ENCODE data around the gene CPSF7. TPM values are rescaled to one million over a fixed set of nuclear protein-coding genes. Genes with fewer than 3 reads are reported as not detected.
"Not testable (repeated sequence)": the region's sequence is repeated elsewhere in the genome, so short reads cannot be mapped to it uniquely, and the experiment has no call there.

Gene CPSF7
- total RNA-seq, 1 donor from 2014 or later: 63.2 TPM

- Histone ChIP-seq H3K4me2 (ENCODE audit: low read length) (no peak overlapping the region), H3K79me2 (ENCODE audit: insufficient read depth, low read length) (peaks cover 84% of the 10 kb centered on the region), H3K36me3 (ENCODE audit: insufficient read depth, low read length) (peaks cover 32% of the 10 kb centered on the region), H3K4me1 (ENCODE audit: insufficient read depth, low read length) (no peaks in the 10 kb centered on the region), H3K27ac (ENCODE audit: low read depth, low read length) (no peak overlapping the region), H3K27me3 (ENCODE audit: insufficient read depth, low read length) (no peaks in the 10 kb centered on the region), H3K9ac (ENCODE audit: low read length) (no peak overlapping the region), H3K4me3 (ENCODE audit: insufficient read depth, low read depth, low read length) (no peak overlapping the region), H4K20me1 (ENCODE audit: insufficient read depth, low read length) (peaks cover 76% of the 10 kb centered on the region), H3K9me3 (ENCODE audit: insufficient read depth, low read depth, low read length) (no peaks in the 10 kb centered on the region), H2AFZ (ENCODE audit: low read depth, low read length) (no peak overlapping the region)
- Mint-ChIP-seq H3K27me3 (ENCODE audit: low read depth, unreplicated experiment) (no peaks in the 10 kb centered on the region), H3K36me3 (ENCODE audit: low read depth, unreplicated experiment) (peaks cover 19% of the 10 kb centered on the region), H3K4me1 (ENCODE audit: low read depth, unreplicated experiment) (peaks cover 5% of the 10 kb centered on the region), H3K9me3 (ENCODE audit: unreplicated experiment) (no peaks in the 10 kb centered on the region), H3K27ac (ENCODE audit: unreplicated experiment) (no peak overlapping the region), H3K4me3 (ENCODE audit: unreplicated experiment) (no peak overlapping the region)
- FAIRE-seq (no peak), DNase-seq (ENCODE audit: low read depth) (no peak)
- no peak for TF ChIP-seq EZH2 (IDR thresholded peaks at IDR 0.05; ENCODE audit: insufficient read depth, low read length)
- TF ChIP-seq, protein P1, sequence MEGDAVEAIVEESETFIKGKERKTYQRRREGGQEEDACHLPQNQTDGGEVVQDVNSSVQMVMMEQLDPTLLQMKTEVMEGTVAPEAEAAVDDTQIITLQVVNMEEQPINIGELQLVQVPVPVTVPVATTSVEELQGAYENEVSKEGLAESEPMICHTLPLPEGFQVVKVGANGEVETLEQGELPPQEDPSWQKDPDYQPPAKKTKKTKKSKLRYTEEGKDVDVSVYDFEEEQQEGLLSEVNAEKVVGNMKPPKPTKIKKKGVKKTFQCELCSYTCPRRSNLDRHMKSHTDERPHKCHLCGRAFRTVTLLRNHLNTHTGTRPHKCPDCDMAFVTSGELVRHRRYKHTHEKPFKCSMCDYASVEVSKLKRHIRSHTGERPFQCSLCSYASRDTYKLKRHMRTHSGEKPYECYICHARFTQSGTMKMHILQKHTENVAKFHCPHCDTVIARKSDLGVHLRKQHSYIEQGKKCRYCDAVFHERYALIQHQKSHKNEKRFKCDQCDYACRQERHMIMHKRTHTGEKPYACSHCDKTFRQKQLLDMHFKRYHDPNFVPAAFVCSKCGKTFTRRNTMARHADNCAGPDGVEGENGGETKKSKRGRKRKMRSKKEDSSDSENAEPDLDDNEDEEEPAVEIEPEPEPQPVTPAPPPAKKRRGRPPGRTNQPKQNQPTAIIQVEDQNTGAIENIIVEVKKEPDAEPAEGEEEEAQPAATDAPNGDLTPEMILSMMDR (IDR thresholded peaks at IDR 0.05; ENCODE audit: insufficient read depth, low read depth, low read length): no peak
These were observed 9.8 kb upstream of the CPSF7 start for GRCh38 chr11:61439615-61440014.

- Histone ChIP-seq H3K4me3 (ENCODE audit: insufficient read depth, low read depth, low read length) (no peak overlapping the region), H3K36me3 (ENCODE audit: insufficient read depth, low read length) (peaks cover 29% of the 10 kb centered on the region), H3K9me3 (ENCODE audit: insufficient read depth, low read depth, low read length) (no peaks in the 10 kb centered on the region), H3K9ac (ENCODE audit: low read length) (no peak overlapping the region), H2AFZ (ENCODE audit: low read depth, low read length) (no peak overlapping the region), H3K79me2 (ENCODE audit: insufficient read depth, low read length) (peaks cover 86% of the 10 kb centered on the region), H3K4me2 (ENCODE audit: low read length) (no peak overlapping the region), H3K4me1 (ENCODE audit: insufficient read depth, low read length) (no peaks in the 10 kb centered on the region), H3K27me3 (ENCODE audit: insufficient read depth, low read length) (no peaks in the 10 kb centered on the region), H4K20me1 (ENCODE audit: insufficient read depth, low read length) (peaks cover 74% of the 10 kb centered on the region), H3K27ac (ENCODE audit: low read depth, low read length) (no peak overlapping the region)
- peaks cover 8% of the 10 kb centered on the region for H3K4me1 Mint-ChIP-seq (ENCODE audit: low read depth, unreplicated experiment)
- no peaks in the 10 kb centered on the region for H3K9me3 Mint-ChIP-seq (ENCODE audit: unreplicated experiment)
- TF ChIP-seq EZH2 (IDR thresholded peaks at IDR 0.05; ENCODE audit: insufficient read depth, low read length): no peak
- TF ChIP-seq, protein P1 (IDR thresholded peaks at IDR 0.05; ENCODE audit: insufficient read depth, low read depth, low read length): no peak
- no peaks in the 10 kb centered on the region for H3K27me3 Mint-ChIP-seq (ENCODE audit: low read depth, unreplicated experiment)
- DNase-seq (ENCODE audit: low read depth): no peak
- FAIRE-seq: no peak
- H3K36me3 Mint-ChIP-seq (ENCODE audit: low read depth, unreplicated experiment): peaks cover 19% of the 10 kb centered on the region
- H3K4me3 Mint-ChIP-seq (ENCODE audit: unreplicated experiment): no peak overlapping the region
- H3K27ac Mint-ChIP-seq (ENCODE audit: unreplicated experiment): no peak overlapping the region
These were observed 7.7 kb upstream of the CPSF7 start for GRCh38 chr11:61437496-61437895.

DNA sequence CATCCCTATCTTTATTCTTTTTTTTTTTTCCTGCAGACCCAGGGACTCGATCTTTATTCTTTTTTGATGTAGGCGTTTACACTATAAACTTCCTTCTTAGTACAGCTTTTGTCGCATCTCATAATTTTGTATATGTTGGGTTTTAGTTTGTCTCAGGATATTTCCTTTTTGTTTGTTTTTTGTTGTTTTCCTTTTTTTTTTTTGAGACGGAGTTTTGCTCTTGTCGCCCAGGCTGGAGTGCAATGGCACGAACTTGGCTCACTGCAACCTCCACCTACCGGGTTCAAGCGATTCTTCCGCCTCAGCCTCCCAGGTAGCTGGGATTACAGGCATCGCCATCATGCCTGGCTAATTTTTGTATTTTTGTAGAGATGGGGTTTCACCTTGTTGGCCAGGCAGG lies 1.1 kb upstream of the CPSF7 start:
- FAIRE-seq; DNase-seq (ENCODE audit: low read depth); H3K27ac ChIP-seq (ENCODE audit: low read depth, low read length); H3K9me3 Mint-ChIP-seq (ENCODE audit: unreplicated experiment); H3K27me3 ChIP-seq (ENCODE audit: insufficient read depth, low read length); H3K9me3 ChIP-seq (ENCODE audit: insufficient read depth, low read depth, low read length); H3K36me3 Mint-ChIP-seq (ENCODE audit: low read depth, unreplicated experiment); H3K4me1 ChIP-seq (ENCODE audit: insufficient read depth, low read length); H3K27me3 Mint-ChIP-seq (ENCODE audit: low read depth, unreplicated experiment); H2AFZ ChIP-seq (ENCODE audit: low read depth, low read length): not testable (repeated sequence)
- peaks cover 16% of the 10 kb centered on the region for H3K36me3 ChIP-seq (ENCODE audit: insufficient read depth, low read length)
- Mint-ChIP-seq H3K27ac (ENCODE audit: unreplicated experiment) (peak overlapping the region; percentile 99), H3K4me1 (ENCODE audit: low read depth, unreplicated experiment) (peaks cover 11% of the 10 kb centered on the region), H3K4me3 (ENCODE audit: unreplicated experiment) (peak overlapping the region; percentile 99)
- H3K4me3 ChIP-seq (ENCODE audit: insufficient read depth, low read depth, low read length): peak overlapping the region; percentile 99
- H3K9ac ChIP-seq (ENCODE audit: low read length): peak overlapping the region; percentile 98
- H3K4me2 ChIP-seq (ENCODE audit: low read length): peak overlapping the region; percentile 96
- H3K79me2 ChIP-seq (ENCODE audit: insufficient read depth, low read length): peaks cover 90% of the 10 kb centered on the region
- H4K20me1 ChIP-seq (ENCODE audit: insufficient read depth, low read length): peaks cover 43% of the 10 kb centered on the region

Measured in astrocyte (in vitro differentiated cells and primary cell).